Stomach (tissue), 9 donors: Measurements from ENCODE around the gene MYO9B. TPM values are rescaled to one million over a fixed set of nuclear protein-coding genes. Genes with fewer than 3 reads are reported as not detected.

Experiments used
- DNase-seq, 2 donors: peaks; one replicate each; pipeline versions ENCODE4 v3.0.0 to v3.0.0-alpha.2; 2013 to 2019
- H3K27ac ChIP-seq, 5 donors: fragments of 200-600 bp in 4 of 5; sonication (generic) in 4 of 5; one replicate each; pipeline ENCODE4 v1.5.1; 2013 to 2019; ENCODE audit warnings: mild to moderate bottlenecking in 1 of 5, moderate library complexity in 1 of 5
- H3K27me3 ChIP-seq, 3 donors: fragments of 200-600 bp; sonication (generic); one replicate each; pipeline ENCODE4 v1.5.1; 2017 to 2019; ENCODE audit warnings: mixed run types in 1 of 3
- H3K36me3 ChIP-seq, 4 donors: fragments of 200-600 bp; sonication (generic); 1 replicate in 3 of 4; 2 replicates in 1 of 4; pipeline ENCODE4 v1.5.1; 2016 to 2019
- H3K4me1 ChIP-seq, 4 donors: fragments of 200-600 bp; sonication (generic); one replicate each; pipeline ENCODE4 v1.5.1; 2016 to 2019
- H3K4me3 ChIP-seq, 4 donors: fragments of 200-600 bp; sonication (generic) in 3 of 4; one replicate each; pipeline ENCODE4 v1.5.1; 2016 to 2019; ENCODE audit warnings: mild to moderate bottlenecking in 1 of 4
- H3K9me3 ChIP-seq, 4 donors: fragments of 200-600 bp; sonication (generic); one replicate each; pipeline ENCODE4 v1.5.1; 2016 to 2019
- EP300 ChIP-seq: sonication (generic); formaldehyde crosslinking; IDR thresholded peaks from one replicate; pipeline ENCODE4 v1.6.1; 2017; ENCODE audit warnings: antibody characterized with exemption
- POLR2A ChIP-seq, 4 donors: fragments of 450-650 bp; IDR thresholded peaks; one replicate each; pipeline ENCODE4 v1.6.1; 2016; ENCODE audit warnings: antibody characterized with exemption in 4 of 4, control low read depth in 2 of 4, mild to moderate bottlenecking in 1 of 4, moderate library complexity in 1 of 4
- POLR2AphosphoS5 ChIP-seq, 3 donors: sonication (generic); formaldehyde crosslinking; IDR thresholded peaks; one replicate each; pipeline ENCODE4 v1.6.1; 2016; ENCODE audit warnings: antibody characterized with exemption in 3 of 3
- WGBS, 5 donors: extraction: QIAGEN DNeasy Blood & Tissue Kit in 3 of 5; methylation state at CpG; one replicate each; pipeline versions ENCODE4 v1.1.5 to v1.1.7; 2013 to 2018; 5-methylcytosine and 5-hydroxymethylcytosine counted together
- intact Hi-C: fragments of 100-400 bp; cut with DNase I; formaldehyde crosslinking; loops from one replicate; pipeline ENCODE4 v1.15.1; 2023; ENCODE audit warnings: low total_unique reads
- polyA plus RNA-seq, 3 donors: library from polyadenylated mRNA; stranded (reverse); fragments of 200-250 nt; gene quantifications; one replicate each; pipeline ENCODE4 v1.2.3, GENCODE V29; 2013
- total RNA-seq, 5 donors: library from RNA; depleted of rRNA; stranded (reverse); fragments of >200 nt; gene quantifications; one replicate each; pipeline versions ENCODE4 v1.1.0 to v1.2.3, GENCODE V29; 2014 to 2016
- TF ChIP-seq, protein P1 (sequence below), 7 experiments: fragments of 450-650 bp in 4 of 7; fragments of 200-600 bp in 3 of 7; sonication (generic) in 3 of 7; IDR thresholded peaks; one replicate each; pipeline ENCODE4 v1.5.1; 2016 to 2019; ENCODE audit warnings: antibody characterized with exemption in 7 of 7, control low read depth in 2 of 7, mild to moderate bottlenecking in 1 of 7
- donor health status: healthy with polysubstance abuse.
- donor health status: Bipolar disorder and iron deficiency.
- donor health status: healthy.

Gene MYO9B
- total and polyA plus RNA-seq, 8 donors = 30.2 to 265 (median 62.5) TPM

DNA sequence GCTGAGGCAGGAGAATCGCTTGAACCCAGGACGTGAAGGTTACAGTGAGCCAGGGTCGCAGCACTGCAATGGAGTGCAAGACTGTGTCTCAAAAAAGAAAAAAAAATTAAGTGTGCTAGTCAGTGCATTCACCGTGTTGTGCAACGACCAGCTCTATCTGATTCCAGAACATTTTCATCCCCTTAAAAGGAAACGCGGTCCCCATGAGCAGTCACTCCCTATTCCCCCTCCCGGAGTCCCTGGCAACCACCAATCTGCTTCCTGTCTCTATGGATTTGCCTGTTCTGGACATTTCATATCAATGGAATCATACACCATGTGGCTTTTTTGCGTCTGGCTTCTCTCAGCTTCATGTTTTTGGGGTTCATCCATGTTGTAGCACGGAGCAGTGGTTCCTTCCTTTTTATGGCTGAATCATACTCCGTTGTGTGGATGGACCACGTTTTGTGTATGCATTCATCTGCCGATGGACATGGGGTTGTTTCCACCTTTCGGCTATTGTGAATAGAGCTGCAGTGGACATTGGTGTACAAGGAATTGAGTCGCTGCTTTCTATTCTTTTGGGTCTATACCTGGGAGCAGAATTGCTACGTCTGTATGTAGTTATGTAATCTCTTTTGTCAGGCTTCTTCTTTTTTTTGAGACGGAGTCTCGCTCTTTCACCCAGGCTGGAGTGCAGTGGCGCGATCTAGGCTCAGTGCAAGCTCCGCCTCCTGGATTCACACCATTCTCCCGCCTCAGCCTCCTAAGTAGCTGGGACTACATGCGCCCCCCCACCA, 19.8 kb downstream of the MYO9B start:
- Histone ChIP-seq H3K9me3 (no peaks in the 10 kb centered on the region), H3K36me3 (peaks cover 0 to 10% (median 0%) of the 10 kb centered on the region in 4 donors), H3K27ac (peak overlapping the region; percentile 18 to 85 (median 77)), H3K27me3 (no peaks in the 10 kb centered on the region), H3K4me1 (peaks cover 18 to 73% (median 44%) of the 10 kb centered on the region in 4 donors), H3K4me3 (no peak overlapping the region)
- intact Hi-C loops = no loop called here
- 81 to 88% (median 87%) methylated on average over 23 of the region's 23 CpGs for WGBS, 5 donors
- peak in 1 of 3 donors; percentile 59 for TF ChIP-seq POLR2AphosphoS5 (IDR thresholded peaks at IDR 0.05)
- TF ChIP-seq EP300 = no peak
- no peak for TF ChIP-seq POLR2A (IDR thresholded peaks at IDR 0.05)
- TF ChIP-seq, protein P1, sequence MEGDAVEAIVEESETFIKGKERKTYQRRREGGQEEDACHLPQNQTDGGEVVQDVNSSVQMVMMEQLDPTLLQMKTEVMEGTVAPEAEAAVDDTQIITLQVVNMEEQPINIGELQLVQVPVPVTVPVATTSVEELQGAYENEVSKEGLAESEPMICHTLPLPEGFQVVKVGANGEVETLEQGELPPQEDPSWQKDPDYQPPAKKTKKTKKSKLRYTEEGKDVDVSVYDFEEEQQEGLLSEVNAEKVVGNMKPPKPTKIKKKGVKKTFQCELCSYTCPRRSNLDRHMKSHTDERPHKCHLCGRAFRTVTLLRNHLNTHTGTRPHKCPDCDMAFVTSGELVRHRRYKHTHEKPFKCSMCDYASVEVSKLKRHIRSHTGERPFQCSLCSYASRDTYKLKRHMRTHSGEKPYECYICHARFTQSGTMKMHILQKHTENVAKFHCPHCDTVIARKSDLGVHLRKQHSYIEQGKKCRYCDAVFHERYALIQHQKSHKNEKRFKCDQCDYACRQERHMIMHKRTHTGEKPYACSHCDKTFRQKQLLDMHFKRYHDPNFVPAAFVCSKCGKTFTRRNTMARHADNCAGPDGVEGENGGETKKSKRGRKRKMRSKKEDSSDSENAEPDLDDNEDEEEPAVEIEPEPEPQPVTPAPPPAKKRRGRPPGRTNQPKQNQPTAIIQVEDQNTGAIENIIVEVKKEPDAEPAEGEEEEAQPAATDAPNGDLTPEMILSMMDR (IDR thresholded peaks at IDR 0.05) = no peak
- no peak for DNase-seq

DNA sequence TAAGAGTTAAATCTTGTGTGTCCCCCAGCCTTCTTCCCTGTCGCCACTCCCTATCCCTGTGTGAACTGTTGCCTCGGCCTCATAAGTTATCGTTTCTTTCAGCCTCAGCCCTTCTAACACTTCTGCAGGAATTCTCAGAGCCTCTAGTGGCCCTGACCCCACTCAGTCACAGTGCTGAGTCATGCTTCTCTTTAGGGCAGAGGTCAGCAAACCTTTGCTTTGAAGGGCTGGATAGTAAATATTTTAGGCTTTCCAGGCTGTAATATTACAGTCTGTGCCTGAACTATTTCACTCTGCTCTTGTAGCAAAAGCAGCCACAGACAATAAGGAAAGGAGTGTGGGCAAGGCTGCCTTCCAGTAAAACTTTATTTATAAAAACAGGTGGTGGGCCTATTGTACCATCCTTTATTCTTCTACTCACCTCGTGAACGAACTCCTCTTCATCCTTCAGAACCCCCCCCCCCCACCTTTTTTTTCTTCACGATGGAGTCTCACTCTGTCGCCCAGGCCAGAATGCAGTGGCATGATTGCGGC, 22.1 kb downstream of the MYO9B start:
- Histone ChIP-seq H3K27ac (peak overlapping the region in 4 of 5 donors; percentile 1 to 85 (median 32)), H3K27me3 (no peaks in the 10 kb centered on the region), H3K9me3 (no peaks in the 10 kb centered on the region), H3K4me3 (no peak overlapping the region), H3K4me1 (peaks cover 12 to 50% (median 28%) of the 10 kb centered on the region in 4 donors), H3K36me3 (peaks cover 13 to 22% (median 16%) of the 10 kb centered on the region in 4 donors)
- 77 to 84% (median 80%) methylated on average over 8 of the region's 8 CpGs for WGBS, 5 donors
- DNase-seq = no peak
- intact Hi-C loops = no loop called here
- TF ChIP-seq, protein P1 (IDR thresholded peaks at IDR 0.05) = no peak
- TF ChIP-seq POLR2A (IDR thresholded peaks at IDR 0.05) (no peak), POLR2AphosphoS5 (IDR thresholded peaks at IDR 0.05) (peak in 1 of 3 donors; percentile 11)

DNA sequence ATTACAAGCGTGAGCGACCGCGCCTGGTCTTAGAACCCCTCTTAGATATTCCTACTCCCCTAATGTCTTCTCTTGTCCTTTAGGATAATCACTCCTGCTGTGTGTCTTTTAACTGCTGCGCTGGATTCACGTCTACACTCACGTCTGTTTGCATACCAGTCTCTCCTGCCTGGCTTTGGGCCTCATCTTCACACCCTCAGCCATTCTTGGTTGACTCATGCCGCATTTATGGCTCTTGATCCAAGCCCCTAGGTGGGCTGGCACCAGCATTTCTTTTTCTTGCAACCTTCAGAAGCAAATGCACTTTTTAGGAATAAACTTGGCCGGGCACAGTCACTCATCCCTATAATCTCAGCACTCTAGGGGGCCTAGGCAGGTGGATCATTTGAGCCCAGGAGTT, 22.7 kb downstream of the MYO9B start:
- Histone ChIP-seq H3K27ac (peak overlapping the region in 4 of 5 donors; percentile 1 to 85 (median 32)), H3K4me3 (no peak overlapping the region), H3K36me3 (peaks cover 13 to 28% (median 22%) of the 10 kb centered on the region in 4 donors), H3K27me3 (no peaks in the 10 kb centered on the region), H3K9me3 (peaks cover 0 to 4% (median 0%) of the 10 kb centered on the region in 4 donors), H3K4me1 (peaks cover 12 to 43% (median 25%) of the 10 kb centered on the region in 4 donors)
- intact Hi-C loops = no loop called here
- TF ChIP-seq POLR2AphosphoS5 (IDR thresholded peaks at IDR 0.05) = no peak
- TF ChIP-seq POLR2A (IDR thresholded peaks at IDR 0.05) = no peak
- TF ChIP-seq EP300 = no peak
- TF ChIP-seq, protein P1 (IDR thresholded peaks at IDR 0.05) = no peak
- 92 to 96% (median 95%) methylated on average over 9 of the region's 9 CpGs for WGBS, 5 donors
- DNase-seq = no peak

DNA sequence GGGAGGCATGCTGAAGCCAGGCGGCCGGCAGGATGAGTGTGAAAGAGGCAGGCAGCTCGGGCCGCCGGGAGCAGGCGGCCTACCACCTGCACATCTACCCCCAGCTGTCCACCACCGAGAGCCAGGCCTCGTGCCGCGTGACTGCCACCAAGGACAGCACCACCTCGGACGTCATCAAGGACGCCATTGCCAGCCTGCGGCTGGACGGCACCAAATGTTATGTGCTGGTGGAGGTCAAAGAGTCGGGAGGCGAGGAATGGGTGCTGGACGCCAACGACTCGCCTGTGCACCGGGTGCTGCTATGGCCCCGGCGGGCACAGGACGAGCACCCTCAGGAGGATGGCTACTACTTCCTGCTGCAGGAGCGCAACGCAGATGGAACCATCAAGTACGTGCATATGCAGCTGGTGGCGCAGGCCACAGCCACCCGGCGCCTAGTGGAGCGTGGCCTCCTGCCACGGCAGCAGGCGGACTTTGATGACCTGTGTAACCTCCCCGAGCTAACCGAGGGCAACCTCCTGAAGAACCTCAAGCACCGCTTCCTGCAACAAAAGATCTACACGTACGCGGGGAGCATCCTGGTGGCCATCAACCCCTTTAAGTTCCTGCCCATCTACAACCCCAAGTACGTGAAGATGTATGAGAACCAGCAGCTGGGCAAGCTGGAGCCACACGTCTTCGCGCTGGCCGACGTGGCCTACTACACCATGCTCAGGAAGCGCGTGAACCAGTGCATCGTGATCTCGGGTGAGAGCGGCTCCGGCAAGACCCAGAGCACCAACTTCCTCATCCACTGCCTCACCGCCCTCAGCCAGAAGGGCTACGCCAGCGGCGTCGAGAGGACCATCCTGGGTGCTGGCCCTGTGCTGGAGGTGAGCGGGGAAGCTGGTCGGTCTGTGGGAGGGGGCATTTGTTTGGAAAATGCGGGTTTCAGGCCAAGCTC, 26.4 kb downstream of the MYO9B start:
- WGBS, 5 donors = 93 to 98% (median 95%) methylated on average over 45 to 59 of the region's 59 CpGs
- Histone ChIP-seq H3K36me3 (peaks cover 17 to 60% (median 48%) of the 10 kb centered on the region in 4 donors), H3K4me1 (peaks cover 4 to 29% (median 18%) of the 10 kb centered on the region in 4 donors), H3K27ac (no peak overlapping the region), H3K9me3 (peaks cover 0 to 4% (median 0%) of the 10 kb centered on the region in 4 donors), H3K27me3 (no peaks in the 10 kb centered on the region), H3K4me3 (no peak overlapping the region)
- TF ChIP-seq, protein P1 (IDR thresholded peaks at IDR 0.05) = no peak
- no peak for DNase-seq
- intact Hi-C loops = no loop called here
